ENCODE measurements around the gene KRCC1. TPM values are rescaled to one million over a fixed set of nuclear protein-coding genes. Genes with fewer than 3 reads are reported as not detected.

The KRCC1 gene
- total and polyA plus RNA-seq, 2 experiments from 2014 or later, result 10.3 to 12.5 TPM

DNA sequence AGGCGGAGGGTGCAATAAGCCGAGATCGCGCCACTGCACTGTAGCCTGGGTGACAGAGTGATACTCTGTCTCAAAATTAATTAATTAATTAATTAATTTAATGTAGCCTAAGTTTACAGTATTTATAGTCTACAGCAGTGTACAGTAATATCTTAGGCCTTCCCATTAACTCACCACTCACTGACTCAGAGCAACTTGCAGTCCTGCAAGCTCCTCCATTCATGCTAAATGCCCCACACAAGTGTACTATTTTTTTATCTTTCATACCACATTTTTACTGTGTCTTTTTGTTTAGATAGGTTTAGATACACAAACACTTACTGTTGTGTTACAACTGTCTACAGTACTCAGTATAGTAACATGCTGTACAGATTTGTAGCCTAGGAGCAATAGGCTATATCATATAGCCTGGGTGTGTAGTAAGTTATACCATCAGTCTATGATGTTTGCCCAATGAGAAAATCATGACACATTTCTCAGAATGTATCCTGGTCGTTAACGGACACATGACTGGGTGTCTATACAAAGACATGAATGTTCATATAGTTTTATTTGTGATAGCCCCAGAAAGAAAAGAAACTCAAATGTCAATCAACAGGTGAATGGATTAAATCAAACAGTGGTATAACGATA lies 23.4 kb downstream of the KRCC1 start (continued):
- TF ChIP-seq, protein P1, sequence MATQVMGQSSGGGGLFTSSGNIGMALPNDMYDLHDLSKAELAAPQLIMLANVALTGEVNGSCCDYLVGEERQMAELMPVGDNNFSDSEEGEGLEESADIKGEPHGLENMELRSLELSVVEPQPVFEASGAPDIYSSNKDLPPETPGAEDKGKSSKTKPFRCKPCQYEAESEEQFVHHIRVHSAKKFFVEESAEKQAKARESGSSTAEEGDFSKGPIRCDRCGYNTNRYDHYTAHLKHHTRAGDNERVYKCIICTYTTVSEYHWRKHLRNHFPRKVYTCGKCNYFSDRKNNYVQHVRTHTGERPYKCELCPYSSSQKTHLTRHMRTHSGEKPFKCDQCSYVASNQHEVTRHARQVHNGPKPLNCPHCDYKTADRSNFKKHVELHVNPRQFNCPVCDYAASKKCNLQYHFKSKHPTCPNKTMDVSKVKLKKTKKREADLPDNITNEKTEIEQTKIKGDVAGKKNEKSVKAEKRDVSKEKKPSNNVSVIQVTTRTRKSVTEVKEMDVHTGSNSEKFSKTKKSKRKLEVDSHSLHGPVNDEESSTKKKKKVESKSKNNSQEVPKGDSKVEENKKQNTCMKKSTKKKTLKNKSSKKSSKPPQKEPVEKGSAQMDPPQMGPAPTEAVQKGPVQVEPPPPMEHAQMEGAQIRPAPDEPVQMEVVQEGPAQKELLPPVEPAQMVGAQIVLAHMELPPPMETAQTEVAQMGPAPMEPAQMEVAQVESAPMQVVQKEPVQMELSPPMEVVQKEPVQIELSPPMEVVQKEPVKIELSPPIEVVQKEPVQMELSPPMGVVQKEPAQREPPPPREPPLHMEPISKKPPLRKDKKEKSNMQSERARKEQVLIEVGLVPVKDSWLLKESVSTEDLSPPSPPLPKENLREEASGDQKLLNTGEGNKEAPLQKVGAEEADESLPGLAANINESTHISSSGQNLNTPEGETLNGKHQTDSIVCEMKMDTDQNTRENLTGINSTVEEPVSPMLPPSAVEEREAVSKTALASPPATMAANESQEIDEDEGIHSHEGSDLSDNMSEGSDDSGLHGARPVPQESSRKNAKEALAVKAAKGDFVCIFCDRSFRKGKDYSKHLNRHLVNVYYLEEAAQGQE (IDR thresholded peaks at IDR 0.05; ENCODE audit: unreplicated experiment), result no peak
- no peak for TF ChIP-seq NANOG (IDR thresholded peaks at IDR 0.05; ENCODE audit: borderline replicate concordance)
- TF ChIP-seq EZH2 (IDR thresholded peaks at IDR 0.05; ENCODE audit: low read depth, unreplicated experiment), result no peak
- TF ChIP-seq STAT1 (IDR thresholded peaks at IDR 0.05; ENCODE audit: unreplicated experiment), result no peak
- TF ChIP-seq, protein P2, sequence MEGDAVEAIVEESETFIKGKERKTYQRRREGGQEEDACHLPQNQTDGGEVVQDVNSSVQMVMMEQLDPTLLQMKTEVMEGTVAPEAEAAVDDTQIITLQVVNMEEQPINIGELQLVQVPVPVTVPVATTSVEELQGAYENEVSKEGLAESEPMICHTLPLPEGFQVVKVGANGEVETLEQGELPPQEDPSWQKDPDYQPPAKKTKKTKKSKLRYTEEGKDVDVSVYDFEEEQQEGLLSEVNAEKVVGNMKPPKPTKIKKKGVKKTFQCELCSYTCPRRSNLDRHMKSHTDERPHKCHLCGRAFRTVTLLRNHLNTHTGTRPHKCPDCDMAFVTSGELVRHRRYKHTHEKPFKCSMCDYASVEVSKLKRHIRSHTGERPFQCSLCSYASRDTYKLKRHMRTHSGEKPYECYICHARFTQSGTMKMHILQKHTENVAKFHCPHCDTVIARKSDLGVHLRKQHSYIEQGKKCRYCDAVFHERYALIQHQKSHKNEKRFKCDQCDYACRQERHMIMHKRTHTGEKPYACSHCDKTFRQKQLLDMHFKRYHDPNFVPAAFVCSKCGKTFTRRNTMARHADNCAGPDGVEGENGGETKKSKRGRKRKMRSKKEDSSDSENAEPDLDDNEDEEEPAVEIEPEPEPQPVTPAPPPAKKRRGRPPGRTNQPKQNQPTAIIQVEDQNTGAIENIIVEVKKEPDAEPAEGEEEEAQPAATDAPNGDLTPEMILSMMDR (conservative IDR thresholded peaks at IDR 0.05; ENCODE audit: low read depth in 2 of 2), result no peak
- TF ChIP-seq, protein P3, sequence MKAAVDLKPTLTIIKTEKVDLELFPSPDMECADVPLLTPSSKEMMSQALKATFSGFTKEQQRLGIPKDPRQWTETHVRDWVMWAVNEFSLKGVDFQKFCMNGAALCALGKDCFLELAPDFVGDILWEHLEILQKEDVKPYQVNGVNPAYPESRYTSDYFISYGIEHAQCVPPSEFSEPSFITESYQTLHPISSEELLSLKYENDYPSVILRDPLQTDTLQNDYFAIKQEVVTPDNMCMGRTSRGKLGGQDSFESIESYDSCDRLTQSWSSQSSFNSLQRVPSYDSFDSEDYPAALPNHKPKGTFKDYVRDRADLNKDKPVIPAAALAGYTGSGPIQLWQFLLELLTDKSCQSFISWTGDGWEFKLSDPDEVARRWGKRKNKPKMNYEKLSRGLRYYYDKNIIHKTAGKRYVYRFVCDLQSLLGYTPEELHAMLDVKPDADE (IDR thresholded peaks at IDR 0.05), result no peak
- no peak for TF ChIP-seq ZNF331 (CRISPR knock-in tag; IDR thresholded peaks at IDR 0.05; ENCODE audit: low read depth)
- TF ChIP-seq ZNF114 (CRISPR knock-in tag; IDR thresholded peaks at IDR 0.05), result no peak
- TF ChIP-seq CREB1 (CRISPR knock-in tag; IDR thresholded peaks at IDR 0.05; ENCODE audit: low read depth), result no peak
- no peak for TF ChIP-seq JUNB (IDR thresholded peaks at IDR 0.05; ENCODE audit: unreplicated experiment)
- no peak for TF ChIP-seq EZH2phosphoT487 (IDR thresholded peaks at IDR 0.05; ENCODE audit: unreplicated experiment)

DNA sequence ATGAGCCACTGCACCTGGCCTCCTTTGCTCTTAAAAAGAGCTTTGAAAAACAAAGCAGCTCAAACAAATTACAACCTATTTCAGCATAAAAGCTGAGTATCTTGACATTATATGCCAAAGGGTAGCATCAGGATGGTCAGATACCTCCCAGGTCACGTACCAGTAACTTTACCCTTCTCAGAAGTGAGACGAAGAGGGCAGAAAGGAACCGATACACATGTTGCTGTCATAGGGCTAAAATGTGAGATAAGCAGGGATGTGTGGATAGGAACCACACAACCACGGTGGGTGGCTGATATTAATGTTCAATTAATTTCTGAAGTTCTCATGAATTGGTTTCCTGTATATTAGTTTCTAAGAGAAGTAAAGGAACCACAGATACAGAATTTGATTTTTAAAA lies 26.7 kb downstream of the KRCC1 start:
- H3K4me3 Mint-ChIP-seq, result no peak overlapping the region
- Histone ChIP-seq H3F3A (replicated peaks; ENCODE audit: low read depth) (no peaks in the 10 kb centered on the region), H3K36me3 (ENCODE audit: insufficient read depth) (0 out of 2 replicates have a peak, but pooled peaks cover 7% of the 10 kb centered on the region), H3K4me2 (no peak overlapping the region), H3K27me3 (ENCODE audit: insufficient read depth) (no peaks in the 10 kb centered on the region), H3K79me2 (replicated peaks; ENCODE audit: insufficient read depth) (no peaks in the 10 kb centered on the region), H3K9me2 (ENCODE audit: insufficient read depth) (peaks cover 10% of the 10 kb centered on the region), H4K20me1 (replicated peaks; ENCODE audit: insufficient read depth) (no peaks in the 10 kb centered on the region), H3K4me1 (ENCODE audit: insufficient read depth) (peaks cover 21% of the 10 kb centered on the region), H2AFZ (no peak overlapping the region), H3K27ac (ENCODE audit: low read depth) (no peak overlapping the region), H3K4me3 (no peak overlapping the region)
- ATAC-seq (no peak), DNase-seq (ENCODE audit: low spot score) (no peak)
- peaks cover 7% of the 10 kb centered on the region; the same call in 2 of the 3 replicates for H3K36me3 Mint-ChIP-seq (ENCODE audit: low read depth)
- H3K27ac Mint-ChIP-seq, result no peak overlapping the region
- peaks cover 19% of the 10 kb centered on the region for H3K4me1 Mint-ChIP-seq
- no peaks in the 10 kb centered on the region for H3K9me3 Mint-ChIP-seq
- no peaks in the 10 kb centered on the region for H3K27me3 Mint-ChIP-seq (ENCODE audit: insufficient read depth, low read depth, poor library complexity)
- TF ChIP-seq, protein P3 (IDR thresholded peaks at IDR 0.05), result no peak
- TF ChIP-seq EZH2 (IDR thresholded peaks at IDR 0.05; ENCODE audit: low read depth, unreplicated experiment) (no peak), EZH2phosphoT487 (IDR thresholded peaks at IDR 0.05; ENCODE audit: unreplicated experiment) (no peak), NANOG (IDR thresholded peaks at IDR 0.05; ENCODE audit: borderline replicate concordance) (no peak)

All from GM23338 (cell line).